Measurements from ENCODE around the gene BSPRY. TPM values are rescaled to one million over a fixed set of nuclear protein-coding genes. Genes with fewer than 3 reads are reported as not detected.

BSPRY gene
- total and polyA plus RNA-seq, 2 of the 13 experiments (the other 11 are each of a cell fraction or from before 2014, with no cell fraction given): 0.09 to 0.26 TPM

DNA sequence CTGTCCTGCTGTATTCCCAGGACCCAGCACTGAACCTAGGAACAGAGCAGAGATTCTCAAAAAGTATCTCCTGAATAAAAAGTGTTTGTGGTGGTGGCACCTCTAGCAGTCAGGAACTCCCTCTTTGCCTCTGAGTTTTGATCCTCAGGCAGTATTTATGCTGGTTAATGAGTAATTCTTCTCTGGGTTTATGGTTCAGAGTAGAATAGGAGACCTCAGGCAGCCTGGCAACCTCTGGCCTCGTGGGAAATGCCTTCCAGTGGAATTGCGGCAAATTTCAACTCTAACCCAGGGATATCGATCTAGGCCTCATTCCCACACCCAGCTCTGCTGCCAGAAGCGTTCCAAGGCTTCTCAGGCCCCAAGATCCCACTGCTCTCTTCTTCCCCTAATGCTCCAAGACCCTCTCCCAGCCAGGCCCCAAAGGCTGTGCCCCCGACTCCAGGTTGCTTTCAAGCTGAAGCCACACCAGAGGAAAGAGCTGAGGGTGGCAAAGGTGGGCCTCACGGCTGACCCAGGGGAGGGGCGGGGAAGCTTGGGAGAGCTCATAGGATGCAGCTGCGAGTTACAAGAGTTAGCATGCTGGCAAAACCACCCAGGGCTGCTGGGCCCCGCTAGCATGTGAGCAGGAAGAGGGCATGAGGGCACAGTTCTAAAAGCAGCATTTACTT, 38.4 kb downstream of the BSPRY start (continued):
- TF ChIP-seq NFE2L1 (CRISPR knock-in tag; IDR thresholded peaks at IDR 0.05; ENCODE audit: borderline replicate concordance) (no peak), FOXC1 (CRISPR knock-in tag; IDR thresholded peaks at IDR 0.05; ENCODE audit: borderline replicate concordance) (peak; percentile 58; the same call in 1 of the 2 replicates), RBM39 (IDR thresholded peaks at IDR 0.05; ENCODE audit: low read depth, low read length, poor library complexity, severe bottlenecking) (peak; percentile 53), ZNF841 (CRISPR knock-in tag; IDR thresholded peaks at IDR 0.05; ENCODE audit: borderline replicate concordance) (no peak), ZNF383 (CRISPR knock-in tag; IDR thresholded peaks at IDR 0.05; ENCODE audit: borderline replicate concordance) (no peak), NAIF1 (CRISPR knock-in tag; IDR thresholded peaks at IDR 0.05; ENCODE audit: borderline replicate concordance) (no peak), HNRNPH1 (optimal IDR thresholded peaks at IDR 0.05; ENCODE audit: low read depth, low read length) (no peak), HOXA3 (CRISPR knock-in tag; IDR thresholded peaks at IDR 0.05) (peak; percentile 83), JUND (CRISPR knock-in tag; IDR thresholded peaks at IDR 0.05) (no peak), SIN3B (IDR thresholded peaks at IDR 0.05; ENCODE audit: low read length) (peak; percentile 30; the same call in 1 of the 2 replicates), RFXAP (CRISPR knock-in tag; IDR thresholded peaks at IDR 0.05; ENCODE audit: borderline replicate concordance) (peak; percentile 89), ARNT (IDR thresholded peaks at IDR 0.05) (no peak), HNRNPUL1 (IDR thresholded peaks at IDR 0.05; ENCODE audit: low read depth, low read length) (no peak), ZIK1 (CRISPR knock-in tag; IDR thresholded peaks at IDR 0.05; ENCODE audit: borderline replicate concordance, low read depth) (no peak), SOX13 (IDR thresholded peaks at IDR 0.05) (no peak), SOX13 (CRISPR knock-in tag; conservative IDR thresholded peaks at IDR 0.05 in 1 of 2, IDR thresholded peaks at IDR 0.05 in 1 of 2) (peak in 1 of 2 experiments; percentile 73; a peak in 2 of 4 replicates)
- TF ChIP-seq, protein P1, sequence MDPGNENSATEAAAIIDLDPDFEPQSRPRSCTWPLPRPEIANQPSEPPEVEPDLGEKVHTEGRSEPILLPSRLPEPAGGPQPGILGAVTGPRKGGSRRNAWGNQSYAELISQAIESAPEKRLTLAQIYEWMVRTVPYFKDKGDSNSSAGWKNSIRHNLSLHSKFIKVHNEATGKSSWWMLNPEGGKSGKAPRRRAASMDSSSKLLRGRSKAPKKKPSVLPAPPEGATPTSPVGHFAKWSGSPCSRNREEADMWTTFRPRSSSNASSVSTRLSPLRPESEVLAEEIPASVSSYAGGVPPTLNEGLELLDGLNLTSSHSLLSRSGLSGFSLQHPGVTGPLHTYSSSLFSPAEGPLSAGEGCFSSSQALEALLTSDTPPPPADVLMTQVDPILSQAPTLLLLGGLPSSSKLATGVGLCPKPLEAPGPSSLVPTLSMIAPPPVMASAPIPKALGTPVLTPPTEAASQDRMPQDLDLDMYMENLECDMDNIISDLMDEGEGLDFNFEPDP (CRISPR knock-in tag; conservative IDR thresholded peaks at IDR 0.05): no peak
- TF ChIP-seq, protein P2, sequence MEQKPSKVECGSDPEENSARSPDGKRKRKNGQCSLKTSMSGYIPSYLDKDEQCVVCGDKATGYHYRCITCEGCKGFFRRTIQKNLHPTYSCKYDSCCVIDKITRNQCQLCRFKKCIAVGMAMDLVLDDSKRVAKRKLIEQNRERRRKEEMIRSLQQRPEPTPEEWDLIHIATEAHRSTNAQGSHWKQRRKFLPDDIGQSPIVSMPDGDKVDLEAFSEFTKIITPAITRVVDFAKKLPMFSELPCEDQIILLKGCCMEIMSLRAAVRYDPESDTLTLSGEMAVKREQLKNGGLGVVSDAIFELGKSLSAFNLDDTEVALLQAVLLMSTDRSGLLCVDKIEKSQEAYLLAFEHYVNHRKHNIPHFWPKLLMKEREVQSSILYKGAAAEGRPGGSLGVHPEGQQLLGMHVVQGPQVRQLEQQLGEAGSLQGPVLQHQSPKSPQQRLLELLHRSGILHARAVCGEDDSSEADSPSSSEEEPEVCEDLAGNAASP (CRISPR knock-in tag; IDR thresholded peaks at IDR 0.05; ENCODE audit: borderline replicate concordance): peak; percentile 93
- TF ChIP-seq, protein P3, sequence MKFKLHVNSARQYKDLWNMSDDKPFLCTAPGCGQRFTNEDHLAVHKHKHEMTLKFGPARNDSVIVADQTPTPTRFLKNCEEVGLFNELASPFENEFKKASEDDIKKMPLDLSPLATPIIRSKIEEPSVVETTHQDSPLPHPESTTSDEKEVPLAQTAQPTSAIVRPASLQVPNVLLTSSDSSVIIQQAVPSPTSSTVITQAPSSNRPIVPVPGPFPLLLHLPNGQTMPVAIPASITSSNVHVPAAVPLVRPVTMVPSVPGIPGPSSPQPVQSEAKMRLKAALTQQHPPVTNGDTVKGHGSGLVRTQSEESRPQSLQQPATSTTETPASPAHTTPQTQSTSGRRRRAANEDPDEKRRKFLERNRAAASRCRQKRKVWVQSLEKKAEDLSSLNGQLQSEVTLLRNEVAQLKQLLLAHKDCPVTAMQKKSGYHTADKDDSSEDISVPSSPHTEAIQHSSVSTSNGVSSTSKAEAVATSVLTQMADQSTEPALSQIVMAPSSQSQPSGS (CRISPR knock-in tag; IDR thresholded peaks at IDR 0.05): peak; percentile 77
- TF ChIP-seq, protein P4, sequence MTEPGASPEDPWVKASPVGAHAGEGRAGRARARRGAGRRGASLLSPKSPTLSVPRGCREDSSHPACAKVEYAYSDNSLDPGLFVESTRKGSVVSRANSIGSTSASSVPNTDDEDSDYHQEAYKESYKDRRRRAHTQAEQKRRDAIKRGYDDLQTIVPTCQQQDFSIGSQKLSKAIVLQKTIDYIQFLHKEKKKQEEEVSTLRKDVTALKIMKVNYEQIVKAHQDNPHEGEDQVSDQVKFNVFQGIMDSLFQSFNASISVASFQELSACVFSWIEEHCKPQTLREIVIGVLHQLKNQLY (CRISPR knock-in tag; IDR thresholded peaks at IDR 0.05): peak; percentile 36; the same call in 1 of the 2 replicates
- TF ChIP-seq, protein P5, sequence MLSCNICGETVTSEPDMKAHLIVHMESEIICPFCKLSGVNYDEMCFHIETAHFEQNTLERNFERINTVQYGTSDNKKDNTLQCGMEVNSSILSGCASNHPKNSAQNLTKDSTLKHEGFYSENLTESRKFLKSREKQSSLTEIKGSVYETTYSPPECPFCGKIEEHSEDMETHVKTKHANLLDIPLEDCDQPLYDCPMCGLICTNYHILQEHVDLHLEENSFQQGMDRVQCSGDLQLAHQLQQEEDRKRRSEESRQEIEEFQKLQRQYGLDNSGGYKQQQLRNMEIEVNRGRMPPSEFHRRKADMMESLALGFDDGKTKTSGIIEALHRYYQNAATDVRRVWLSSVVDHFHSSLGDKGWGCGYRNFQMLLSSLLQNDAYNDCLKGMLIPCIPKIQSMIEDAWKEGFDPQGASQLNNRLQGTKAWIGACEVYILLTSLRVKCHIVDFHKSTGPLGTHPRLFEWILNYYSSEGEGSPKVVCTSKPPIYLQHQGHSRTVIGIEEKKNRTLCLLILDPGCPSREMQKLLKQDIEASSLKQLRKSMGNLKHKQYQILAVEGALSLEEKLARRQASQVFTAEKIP (CRISPR knock-in tag; IDR thresholded peaks at IDR 0.05; ENCODE audit: borderline replicate concordance): no peak
- TF ChIP-seq, protein P6, sequence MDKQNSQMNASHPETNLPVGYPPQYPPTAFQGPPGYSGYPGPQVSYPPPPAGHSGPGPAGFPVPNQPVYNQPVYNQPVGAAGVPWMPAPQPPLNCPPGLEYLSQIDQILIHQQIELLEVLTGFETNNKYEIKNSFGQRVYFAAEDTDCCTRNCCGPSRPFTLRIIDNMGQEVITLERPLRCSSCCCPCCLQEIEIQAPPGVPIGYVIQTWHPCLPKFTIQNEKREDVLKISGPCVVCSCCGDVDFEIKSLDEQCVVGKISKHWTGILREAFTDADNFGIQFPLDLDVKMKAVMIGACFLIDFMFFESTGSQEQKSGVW (CRISPR knock-in tag; IDR thresholded peaks at IDR 0.05; ENCODE audit: borderline replicate concordance): no peak
